Measurements from ENCODE around the gene PARD3B.

The PARD3B gene

DNA sequence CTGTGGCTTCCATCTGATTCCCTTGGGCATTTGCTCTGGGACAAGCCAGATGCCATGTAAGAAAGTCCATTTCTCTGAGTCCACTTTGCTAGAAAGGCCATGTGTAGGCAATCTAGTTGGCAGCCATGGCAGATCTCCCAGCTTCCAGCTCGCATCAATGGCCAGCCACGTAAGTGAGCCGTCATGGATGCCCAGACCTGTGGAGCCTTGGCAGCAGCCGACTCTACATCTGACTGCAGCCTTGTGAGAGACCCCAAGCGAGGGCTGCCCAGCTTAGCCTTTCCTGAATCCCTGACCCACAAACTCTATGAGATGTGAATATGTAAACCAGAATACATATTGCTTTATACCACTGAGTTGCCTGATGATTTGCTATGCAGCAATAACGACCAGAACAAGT is 533.5 kb downstream of the PARD3B start:
- DNase-seq (ENCODE audit: low spot score): no peak
- TF ChIP-seq, protein P1, sequence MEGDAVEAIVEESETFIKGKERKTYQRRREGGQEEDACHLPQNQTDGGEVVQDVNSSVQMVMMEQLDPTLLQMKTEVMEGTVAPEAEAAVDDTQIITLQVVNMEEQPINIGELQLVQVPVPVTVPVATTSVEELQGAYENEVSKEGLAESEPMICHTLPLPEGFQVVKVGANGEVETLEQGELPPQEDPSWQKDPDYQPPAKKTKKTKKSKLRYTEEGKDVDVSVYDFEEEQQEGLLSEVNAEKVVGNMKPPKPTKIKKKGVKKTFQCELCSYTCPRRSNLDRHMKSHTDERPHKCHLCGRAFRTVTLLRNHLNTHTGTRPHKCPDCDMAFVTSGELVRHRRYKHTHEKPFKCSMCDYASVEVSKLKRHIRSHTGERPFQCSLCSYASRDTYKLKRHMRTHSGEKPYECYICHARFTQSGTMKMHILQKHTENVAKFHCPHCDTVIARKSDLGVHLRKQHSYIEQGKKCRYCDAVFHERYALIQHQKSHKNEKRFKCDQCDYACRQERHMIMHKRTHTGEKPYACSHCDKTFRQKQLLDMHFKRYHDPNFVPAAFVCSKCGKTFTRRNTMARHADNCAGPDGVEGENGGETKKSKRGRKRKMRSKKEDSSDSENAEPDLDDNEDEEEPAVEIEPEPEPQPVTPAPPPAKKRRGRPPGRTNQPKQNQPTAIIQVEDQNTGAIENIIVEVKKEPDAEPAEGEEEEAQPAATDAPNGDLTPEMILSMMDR (IDR thresholded peaks at IDR 0.05; ENCODE audit: extremely low read depth, missing control alignments): no peak

DNA sequence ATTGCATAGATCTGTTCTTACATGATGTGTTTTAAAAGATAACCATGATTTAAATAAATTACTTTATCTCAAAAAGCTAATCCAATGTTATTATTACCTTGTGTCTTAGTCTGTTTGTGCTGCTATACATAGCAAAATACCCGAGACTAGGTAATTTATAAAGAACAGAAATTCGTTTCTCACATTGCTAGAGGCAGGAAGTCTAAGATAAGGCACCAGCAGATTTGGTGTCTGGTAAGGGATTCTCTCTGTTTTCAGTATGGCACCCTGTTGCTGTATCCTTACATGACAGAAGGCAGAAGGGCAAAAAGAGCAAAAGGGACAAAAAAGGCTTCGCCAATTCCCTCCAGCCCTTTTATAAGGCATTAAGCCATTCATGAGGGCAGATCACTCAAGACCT is 533.9 kb downstream of the PARD3B start:
- TF ChIP-seq, protein P1 (IDR thresholded peaks at IDR 0.05; ENCODE audit: extremely low read depth, missing control alignments): no peak
- DNase-seq (ENCODE audit: low spot score): no peak

DNA sequence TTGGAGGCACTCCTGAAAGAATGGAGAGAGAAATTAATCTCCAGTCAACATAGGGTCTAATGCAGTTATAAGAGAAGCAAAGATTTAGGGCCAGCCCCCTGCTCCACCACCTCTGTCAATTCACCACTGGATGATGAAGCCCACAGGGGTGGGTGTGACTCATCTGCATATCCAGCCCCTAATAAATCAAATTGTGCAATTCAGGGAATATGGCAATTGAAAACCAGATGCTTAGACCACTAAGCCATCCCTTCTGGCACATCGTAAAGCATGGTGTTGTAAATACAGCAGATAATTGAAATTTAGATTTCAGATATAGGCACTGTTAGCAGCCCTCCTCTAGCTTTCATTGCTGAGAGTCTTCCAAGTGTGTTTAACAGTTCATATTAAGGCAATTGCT is 541.4 kb downstream of the PARD3B start:
- no peak for DNase-seq (ENCODE audit: low spot score)
- TF ChIP-seq, protein P1 (IDR thresholded peaks at IDR 0.05; ENCODE audit: extremely low read depth, missing control alignments): no peak

DNA sequence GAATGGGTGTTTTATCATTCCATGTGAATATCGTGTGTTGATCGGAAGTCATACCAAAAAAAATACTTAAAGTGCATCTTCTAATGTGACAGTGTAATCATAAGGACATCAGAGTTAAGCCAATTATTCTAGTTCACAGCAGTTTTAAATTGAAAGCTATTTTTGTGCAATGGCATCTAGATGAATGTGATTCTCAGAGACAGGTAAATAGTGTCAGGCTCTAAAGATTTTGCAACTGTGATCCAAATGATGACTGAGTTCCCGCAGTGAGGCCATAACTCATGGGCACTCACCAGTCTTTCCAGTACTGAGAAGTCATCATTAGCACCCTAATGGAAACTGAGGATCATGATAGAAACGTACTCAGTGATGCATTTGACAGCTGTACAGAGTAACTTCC is 542.6 kb downstream of the PARD3B start:
- DNase-seq (ENCODE audit: low spot score): no peak
- TF ChIP-seq, protein P1 (IDR thresholded peaks at IDR 0.05; ENCODE audit: extremely low read depth, missing control alignments): no peak

DNA sequence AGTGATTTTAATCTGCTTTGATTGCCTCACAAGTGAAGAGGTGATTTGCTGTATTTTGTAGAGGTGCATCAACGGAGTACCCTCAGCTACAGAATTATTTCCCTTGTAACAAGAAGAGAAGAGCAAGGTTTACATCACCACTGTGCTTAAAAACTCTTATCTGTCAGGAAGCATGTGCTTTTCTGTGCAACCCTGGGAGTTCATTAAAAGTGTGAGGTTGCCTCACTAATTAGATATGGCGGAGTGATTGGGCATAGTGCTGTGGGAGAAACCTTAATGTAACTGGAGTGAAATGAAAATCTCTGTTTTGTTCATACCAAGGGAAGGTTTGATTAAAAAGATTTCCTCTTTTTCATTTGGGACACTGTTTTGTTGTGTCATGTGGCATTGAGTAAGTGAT is 544.7 kb downstream of the PARD3B start:
- no peak for DNase-seq (ENCODE audit: low spot score)
- TF ChIP-seq, protein P1 (IDR thresholded peaks at IDR 0.05; ENCODE audit: extremely low read depth, missing control alignments): no peak

DNA sequence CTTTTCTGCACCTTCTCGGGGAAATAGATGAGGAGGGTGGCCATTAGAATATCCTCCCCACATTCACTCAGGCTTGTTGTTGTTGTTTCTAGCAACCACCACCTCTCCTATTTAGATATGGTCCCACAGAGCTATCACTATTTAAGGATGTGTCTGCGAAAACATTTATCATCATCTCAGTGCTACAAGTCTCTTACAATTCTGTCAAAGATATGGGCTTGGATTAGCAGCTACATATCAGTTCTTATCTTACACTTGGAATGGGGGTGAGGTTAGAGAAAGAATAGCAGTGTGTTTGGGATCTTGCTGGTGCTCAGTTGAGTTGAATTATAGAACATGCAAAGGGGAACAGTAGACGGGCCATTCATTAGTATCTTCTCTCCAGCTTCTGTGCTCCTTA is 546.1 kb downstream of the PARD3B start:
- TF ChIP-seq, protein P1 (IDR thresholded peaks at IDR 0.05; ENCODE audit: extremely low read depth, missing control alignments): no peak
- DNase-seq (ENCODE audit: low spot score): no peak

DNA sequence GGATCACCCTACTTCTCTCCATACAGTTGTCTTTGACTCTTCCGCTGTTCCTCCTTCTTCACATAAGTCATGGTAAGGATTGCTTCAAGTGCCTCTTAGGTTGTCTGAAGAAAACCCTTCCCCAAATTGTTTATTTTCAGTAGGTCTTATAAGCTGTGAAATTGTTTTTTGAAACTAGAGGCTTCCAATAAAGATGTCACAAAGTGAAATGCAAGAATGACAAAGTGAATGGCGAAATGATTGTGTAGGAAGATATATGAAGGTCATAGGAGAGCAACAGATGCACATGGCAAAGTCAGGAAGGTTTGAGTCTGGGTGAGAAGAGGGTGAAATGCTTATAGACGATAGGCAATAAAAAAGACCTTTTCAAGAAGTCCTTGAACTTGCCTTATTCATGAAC is 548.8 kb downstream of the PARD3B start:
- DNase-seq (ENCODE audit: low spot score): no peak
- TF ChIP-seq, protein P1 (IDR thresholded peaks at IDR 0.05; ENCODE audit: extremely low read depth, missing control alignments): no peak
